HEK293T (cell line): ENCODE measurements around the gene A2ML1.

Experiments
- FOXA1 ChIP-seq: fragments of 450-650 bp; IDR thresholded peaks from 2 replicates; pipeline ENCODE4 v1.6.1; 2016; ENCODE audit warnings: mild to moderate bottlenecking
- FOXM1 ChIP-seq: fragments of 450-650 bp; IDR thresholded peaks from 2 replicates; pipeline ENCODE4 v1.6.1; 2017; ENCODE audit warnings: mild to moderate bottlenecking, borderline replicate concordance
- NFRKB ChIP-seq: fragments of 450-650 bp; IDR thresholded peaks from 2 replicates; pipeline ENCODE4 v1.6.1; 2016; ENCODE audit warnings: mild to moderate bottlenecking, moderate library complexity
- SP1 ChIP-seq: fragments of 450-650 bp; IDR thresholded peaks from 2 replicates; pipeline ENCODE4 v1.6.1; 2017

DNA sequence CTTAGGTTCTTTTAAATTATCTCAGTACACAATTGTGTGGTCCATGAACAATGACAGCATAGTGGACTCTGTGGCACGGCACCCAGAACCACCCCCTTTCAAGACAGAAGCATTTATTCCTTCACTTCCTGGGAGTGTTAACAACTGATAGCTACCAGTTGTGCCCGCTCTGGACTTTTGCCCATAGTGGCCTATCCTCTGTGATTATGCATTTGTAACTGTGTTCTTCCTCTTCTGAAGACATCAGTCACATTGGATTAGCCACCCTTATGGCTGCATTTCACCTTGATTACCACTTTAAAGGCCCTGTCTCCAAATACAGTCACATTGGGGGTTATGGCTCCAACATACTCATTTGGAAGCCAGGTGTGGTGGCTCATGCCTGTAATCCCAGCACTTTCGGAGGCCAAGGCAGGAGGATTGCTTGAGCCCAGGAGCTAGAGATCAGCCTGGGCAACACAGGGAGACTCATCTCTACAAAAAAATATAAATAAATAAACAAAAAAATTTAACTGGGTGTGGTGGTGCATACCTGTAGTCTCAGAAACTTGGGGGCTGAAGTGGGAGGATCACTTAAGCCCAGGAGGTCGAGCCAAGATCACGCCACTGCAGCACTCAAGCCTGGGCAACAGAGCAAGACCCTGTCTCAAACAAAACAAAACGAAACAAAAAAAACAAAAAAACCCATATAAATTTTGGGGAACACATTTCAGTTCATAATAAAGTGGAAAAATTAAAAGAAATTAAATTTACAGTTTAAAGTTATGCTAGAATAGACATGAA, 64.3 kb downstream of the A2ML1 start:
- TF ChIP-seq NFRKB = no peak
- TF ChIP-seq SP1 = no peak
- no peak for TF ChIP-seq FOXA1
- no peak for TF ChIP-seq FOXM1
